Embryonic facial prominence (tissue), 1 donor: Measurements from ENCODE around the gene CHRD.
"Not testable (repeated sequence)": the region's sequence is repeated elsewhere in the genome, so short reads cannot be mapped to it uniquely, and the experiment has no call there.

Experiments used
- DNase-seq: peaks from one replicate; pipeline ENCODE4 v3.0.0-alpha.2; 2016; ENCODE audit errors: extremely low spot score

The CHRD gene

GRCh38 chr3:184379358-184380184, at the start of gene CHRD:
CHRD (plus strand) TSS chr3:184380054; CDS start chr3:184380319, 265 bp downstream.
- no peak for DNase-seq

- no peak for DNase-seq
Observed at GRCh38 chr3:184332370-184333090, 47.3 kb upstream of the CHRD start.

- no peak for DNase-seq
Observed at GRCh38 chr3:184333190-184333589, 46.7 kb upstream of the CHRD start.

GRCh38 chr3:184333700-184334099, 46.2 kb upstream of the CHRD start:
- DNase-seq: no peak

GRCh38 chr3:184334470-184335158, 45.2 kb upstream of the CHRD start:
- no peak for DNase-seq

GRCh38 chr3:184335291-184335660, 44.6 kb upstream of the CHRD start:
- no peak for DNase-seq

- DNase-seq: peak; percentile 85
Observed at GRCh38 chr3:184335661-184336546, 44.0 kb upstream of the CHRD start.

GRCh38 chr3:184336547-184337398, 43.1 kb upstream of the CHRD start:
- DNase-seq: peak; percentile 53

GRCh38 chr3:184337399-184337714, 42.5 kb upstream of the CHRD start, which contains the start of gene FAM131A:
FAM131A (plus strand) TSS chr3:184337600; CDS start chr3:184337631, 31 bp downstream.
- no peak for DNase-seq

- no peak for DNase-seq
Observed at GRCh38 chr3:184337981-184338380, 41.9 kb upstream of the CHRD start.

- DNase-seq: peak; percentile 79
Observed at GRCh38 chr3:184338511-184338945, 41.3 kb upstream of the CHRD start.

GRCh38 chr3:184339001-184339400, 40.9 kb upstream of the CHRD start:
- no peak for DNase-seq

- not testable (repeated sequence) for DNase-seq
Observed at GRCh38 chr3:184339451-184340135, 40.3 kb upstream of the CHRD start.

GRCh38 chr3:184341925-184342324, 37.9 kb upstream of the CHRD start:
- DNase-seq: no peak

- DNase-seq: no peak
Observed at GRCh38 chr3:184343200-184343876, 36.5 kb upstream of the CHRD start.

- no peak for DNase-seq
Observed at GRCh38 chr3:184344579-184345316, 35.1 kb upstream of the CHRD start.

GRCh38 chr3:184345317-184346144, 34.3 kb upstream of the CHRD start:
- no peak for DNase-seq
